Limb (tissue), 2 donors: Measurements from ENCODE around the gene FAM114A1.

Source experiments
- DNase-seq, 2 donors: peaks; one replicate each; pipeline ENCODE4 v3.0.0-alpha.2; 2016; ENCODE audit errors: extremely low spot score in 2 of 2

Gene FAM114A1

DNA sequence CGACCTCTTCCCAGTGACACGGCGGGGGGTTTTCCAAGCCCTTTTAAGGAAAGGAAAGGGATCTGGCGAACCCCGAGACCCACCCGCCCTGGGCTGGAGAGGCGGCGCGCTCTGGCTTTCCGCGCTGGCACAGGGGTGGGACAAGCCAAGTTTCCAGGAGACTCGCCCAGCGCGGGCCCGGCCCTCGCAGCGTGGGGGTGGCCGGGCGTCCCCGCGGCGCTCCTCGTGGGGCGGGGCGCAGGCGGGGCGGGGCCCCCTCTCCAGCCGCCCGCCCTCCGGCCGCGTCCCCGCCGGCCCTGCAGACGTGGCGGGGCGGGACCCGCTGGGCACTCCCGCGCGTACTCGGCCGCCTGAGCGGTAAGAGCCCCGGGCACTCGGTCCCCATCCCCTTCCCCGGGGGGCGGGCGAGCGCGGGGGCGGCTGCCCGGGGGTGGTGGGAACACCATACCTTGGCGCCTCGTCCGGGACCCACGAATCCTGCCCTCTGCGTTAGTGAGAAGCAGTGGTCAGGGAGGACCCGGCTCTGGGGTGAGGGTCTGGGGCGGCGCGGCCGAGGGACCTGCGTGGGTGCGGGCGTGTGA, at the start of gene FAM114A1:
FAM114A1 (plus strand) TSS at position 329 of the 581 bp plus-strand sequence. CDS start 10,273 bp downstream, outside the sequence.
- DNase-seq: peak; percentile 86 to 87

DNA sequence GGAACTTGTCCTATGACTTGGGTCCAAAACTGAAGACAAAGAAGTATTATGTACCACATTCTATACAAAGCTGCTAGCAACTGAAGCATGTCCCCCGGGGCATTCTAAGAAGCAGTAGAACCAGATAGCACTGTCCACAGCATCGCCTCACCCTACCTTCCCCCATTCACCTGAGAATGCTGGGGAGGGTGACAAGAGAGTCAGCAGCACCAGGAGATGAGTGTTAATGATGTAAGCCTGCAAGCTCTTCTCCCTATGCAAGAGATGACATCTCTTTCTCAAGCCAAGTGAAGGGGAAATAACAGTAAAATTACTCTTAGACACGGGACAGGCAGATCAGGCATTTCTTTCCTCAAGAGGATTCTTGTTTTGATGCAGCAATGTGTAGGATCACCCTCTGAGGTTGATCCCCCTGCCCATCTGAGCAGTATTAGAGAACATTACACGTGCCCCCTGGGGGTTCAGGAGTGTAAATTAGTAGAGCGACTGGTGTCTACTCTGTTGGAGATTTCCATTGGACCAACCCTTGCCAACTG, 49.1 kb upstream of the FAM114A1 start:
- DNase-seq: no peak

DNA sequence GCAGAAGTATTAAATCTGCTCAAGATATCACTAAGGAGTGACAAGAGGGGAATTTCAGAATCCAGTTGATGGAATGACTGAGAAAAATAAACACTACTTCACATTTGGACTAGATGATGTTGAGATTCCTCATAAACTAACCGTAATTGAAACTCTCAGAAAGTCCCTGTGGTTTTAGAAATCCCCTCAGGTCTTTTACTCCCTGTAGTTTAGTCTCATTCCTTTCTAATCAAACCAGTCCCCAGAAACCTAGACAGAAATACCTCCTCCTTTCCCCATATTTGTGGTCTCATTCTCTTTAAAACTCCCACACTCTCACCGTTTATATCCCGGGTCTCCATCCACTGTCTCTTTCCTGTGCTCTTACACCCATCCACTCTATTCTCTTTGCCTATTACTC, 48.0 kb upstream of the FAM114A1 start:
- no peak for DNase-seq

DNA sequence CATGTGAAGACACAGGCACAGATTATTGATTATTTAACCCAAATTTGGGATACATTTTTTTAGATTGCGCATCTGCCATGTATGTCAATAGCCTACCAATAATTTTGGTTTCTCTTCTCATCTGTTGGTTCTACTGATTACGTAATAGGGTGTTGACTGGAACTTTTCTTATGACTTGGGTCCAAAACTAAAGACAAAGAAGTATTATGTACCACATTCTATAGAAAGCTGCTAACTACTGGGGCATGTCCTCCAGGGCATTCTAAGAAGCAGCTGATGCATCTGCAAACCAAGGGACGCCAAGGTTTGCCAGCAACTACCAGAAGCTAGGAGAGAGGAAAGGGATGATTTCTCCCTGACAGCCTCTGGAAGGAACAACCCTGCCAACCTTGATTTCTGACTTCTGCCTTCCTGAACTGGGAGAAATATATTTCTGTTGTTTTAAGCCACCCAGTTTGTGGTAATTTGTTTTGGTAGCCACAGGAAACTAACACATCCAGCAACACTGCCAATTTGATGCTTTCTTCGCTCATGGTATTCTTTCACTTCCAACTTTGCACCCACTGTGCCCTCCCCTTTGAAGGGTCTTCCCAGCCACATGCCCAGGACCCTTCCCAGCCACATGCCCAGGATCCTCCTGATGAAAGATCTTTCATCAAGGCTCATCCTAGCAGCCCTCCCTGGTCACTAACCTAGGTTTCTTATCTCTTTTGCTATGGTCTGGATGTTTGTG, 47.1 kb upstream of the FAM114A1 start:
- no peak for DNase-seq

- no peak for DNase-seq
Measured at GRCh38 chr4:38821739-38822138, 45.9 kb upstream of the FAM114A1 start.

DNA sequence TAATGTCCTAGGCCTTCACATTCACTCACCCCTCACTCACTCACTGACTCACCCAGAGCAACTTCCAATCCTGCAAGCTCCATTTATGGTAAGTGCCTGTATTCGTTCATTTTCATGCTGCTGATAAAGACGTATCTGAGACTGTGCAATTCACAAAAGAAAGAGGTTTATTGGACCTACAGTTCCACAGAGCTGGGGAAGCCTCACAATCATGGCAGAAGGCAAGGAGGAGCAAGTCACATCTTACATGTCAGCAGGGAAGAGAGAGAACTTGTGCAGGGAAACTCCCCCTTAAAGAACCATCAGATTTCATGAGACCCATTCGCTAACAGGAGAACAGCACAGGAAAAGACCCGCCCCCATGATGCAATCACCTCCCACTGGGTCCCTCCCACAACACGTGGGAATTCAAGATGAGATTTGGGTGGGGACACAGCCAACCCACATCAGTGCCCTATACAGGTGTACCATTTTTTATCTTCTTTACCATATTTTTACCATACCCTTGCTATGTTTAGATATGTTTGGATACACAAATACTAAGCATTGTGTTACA, 44.8 kb upstream of the FAM114A1 start:
- DNase-seq: no peak

- DNase-seq: no peak
Measured at GRCh38 chr4:38823766-38824165, 43.8 kb upstream of the FAM114A1 start.

GRCh38 chr4:38829237-38829636, 38.4 kb upstream of the FAM114A1 start:
- no peak for DNase-seq

DNA sequence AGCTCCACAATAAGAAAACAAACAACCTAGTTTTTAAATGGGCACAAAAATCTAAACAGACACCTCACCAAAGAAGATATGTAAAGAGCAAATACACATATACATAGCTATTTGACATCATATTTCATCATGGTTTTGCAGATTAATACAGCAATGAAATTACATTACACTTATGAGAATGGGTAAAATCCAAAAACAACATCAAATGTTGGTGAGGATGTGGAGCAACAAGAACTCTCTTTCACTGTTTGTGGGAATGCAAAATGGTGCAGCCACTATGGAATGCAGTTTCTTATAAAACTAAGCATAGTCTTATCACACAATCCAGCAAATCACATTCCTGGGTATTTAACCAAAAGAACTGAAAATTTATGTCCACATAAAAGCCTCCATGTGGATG, 36.0 kb upstream of the FAM114A1 start:
- no peak for DNase-seq

GRCh38 chr4:38832206-38832605, 35.4 kb upstream of the FAM114A1 start:
- no peak for DNase-seq

GRCh38 chr4:38832624-38833528, 34.7 kb upstream of the FAM114A1 start:
- no peak for DNase-seq

- DNase-seq: no peak
Measured at GRCh38 chr4:38834570-38834969, 33.0 kb upstream of the FAM114A1 start.

DNA sequence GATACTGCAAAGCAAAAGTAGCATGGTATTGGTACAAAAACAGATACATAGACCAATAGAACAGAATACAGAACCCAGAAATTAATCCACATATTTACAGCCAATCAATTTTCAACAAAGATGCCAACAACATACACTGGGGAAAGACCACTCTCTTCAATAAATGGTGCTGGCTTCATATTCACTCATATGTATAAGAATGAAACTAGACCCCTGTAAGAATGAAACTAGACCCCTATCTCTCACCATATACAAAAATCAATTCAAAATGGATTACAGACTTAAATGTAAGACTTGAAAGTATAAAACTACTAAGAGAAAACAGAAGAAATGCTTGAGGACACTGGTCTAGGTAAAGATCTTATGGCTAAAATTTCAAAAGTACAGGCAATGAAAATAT, 30.3 kb upstream of the FAM114A1 start:
- DNase-seq: no peak

GRCh38 chr4:38837849-38838248, 29.8 kb upstream of the FAM114A1 start:
- DNase-seq: no peak

DNA sequence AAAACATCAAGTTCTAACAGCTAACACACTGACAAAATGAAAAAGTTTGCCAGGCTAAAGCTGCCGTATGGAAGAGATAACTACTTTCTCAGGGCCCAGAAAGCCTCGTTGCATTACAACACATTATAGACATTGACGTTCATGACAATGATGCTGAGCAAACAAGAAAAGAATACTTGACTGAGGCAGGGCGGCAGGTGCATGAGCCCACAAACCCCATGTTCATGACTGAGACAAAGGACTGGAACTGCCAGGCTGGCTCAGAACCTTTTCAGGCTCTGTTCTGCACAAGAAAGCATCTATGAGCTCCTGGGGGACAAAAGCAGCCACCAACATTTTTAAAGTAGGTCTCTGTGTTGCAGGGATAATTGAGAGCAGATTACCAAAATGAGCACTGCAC, 24.6 kb upstream of the FAM114A1 start:
- DNase-seq: no peak

DNA sequence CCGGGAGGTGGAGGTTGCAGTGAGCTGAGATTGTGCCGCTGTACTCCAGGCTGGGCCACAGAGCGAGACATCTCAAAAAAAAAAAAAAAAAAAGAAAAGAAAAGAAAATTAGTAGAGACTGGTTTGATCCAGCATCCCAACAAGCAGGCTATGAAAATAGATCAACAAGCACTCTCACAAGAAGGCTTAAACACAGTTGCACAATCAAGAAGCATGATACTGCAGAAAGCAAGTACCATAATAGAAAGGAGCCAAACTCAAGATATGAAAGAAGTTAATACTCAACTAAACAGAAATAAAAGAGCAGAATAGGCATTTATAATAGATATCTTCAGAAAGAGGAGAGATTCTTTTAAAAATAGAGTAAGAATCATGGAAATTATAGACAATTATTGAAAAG, 21.6 kb upstream of the FAM114A1 start:
- DNase-seq: no peak

GRCh38 chr4:38855466-38855865, 12.1 kb upstream of the FAM114A1 start:
- no peak for DNase-seq

GRCh38 chr4:38856046-38856445, 11.6 kb upstream of the FAM114A1 start:
- no peak for DNase-seq

DNA sequence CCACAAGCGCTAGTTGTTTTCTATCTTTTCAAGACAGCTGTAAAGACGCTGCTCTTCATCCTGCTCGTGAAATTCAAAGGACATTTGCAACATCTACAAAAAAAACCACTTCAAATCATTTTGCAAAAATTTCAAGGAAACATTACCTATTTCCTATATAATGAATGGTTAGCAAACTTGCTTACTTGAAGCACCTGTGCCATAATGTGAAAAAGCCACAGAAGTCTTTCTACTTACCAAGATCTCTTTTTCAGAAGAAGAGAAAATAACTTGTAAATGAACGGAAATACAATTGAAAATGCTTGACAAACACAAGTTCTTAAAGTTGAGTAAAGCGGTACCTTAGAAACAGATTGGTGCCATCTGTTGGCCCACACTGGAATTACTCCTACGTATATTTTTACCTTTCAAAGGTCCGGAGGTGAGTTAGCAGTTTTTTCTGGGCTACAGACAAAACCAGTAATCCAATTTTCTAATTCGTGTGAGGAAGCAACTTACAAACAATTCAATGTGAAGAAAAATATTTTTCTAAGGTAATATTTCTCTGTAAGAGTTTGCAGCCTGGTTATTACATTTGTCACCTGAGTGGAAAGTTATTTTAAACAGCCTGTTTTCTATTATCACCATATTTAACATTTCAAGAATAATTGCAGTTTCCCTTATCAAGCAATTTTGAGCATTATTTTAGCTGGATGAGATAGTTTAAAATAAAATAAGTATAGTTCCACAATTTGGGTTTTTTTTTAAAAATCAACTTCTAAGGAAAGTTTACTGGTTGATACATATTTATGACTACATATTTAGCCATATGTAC, 10.9 kb upstream of the FAM114A1 start, which contains the start of gene TLR6:
TLR6 (minus strand) TSS at position 294 of the 814 bp plus-strand sequence. CDS start 27,344 bp downstream, outside the sequence.
- DNase-seq: peak in 1 of 2 donors; percentile 31

GRCh38 chr4:38857354-38858096, 10.1 kb upstream of the FAM114A1 start:
- DNase-seq: no peak
